Activated T-helper 1 cell treated with anti-CD3 and anti-CD28 coated beads, Interleukin-2, amount 50 U/mL, for 16 hours (primary cell): Measurements from ENCODE around the gene CFAP299.
"Not testable (repeated sequence)": the region's sequence is repeated elsewhere in the genome, so short reads cannot be mapped to it uniquely, and the experiment has no call there.

Experiments used
- DNase-seq, 2 donors: peaks; one replicate each; pipeline ENCODE4 v3.0.0-alpha.2; 2020; ENCODE audit warnings: low read depth in 1 of 2, low spot score in 1 of 2

Gene CFAP299

GRCh38 chr4:80705311-80705710 is 369.8 kb downstream of the CFAP299 start:
- no peak for DNase-seq

- no peak for DNase-seq
Measured at GRCh38 chr4:80709082-80709869, 373.7 kb downstream of the CFAP299 start.

- no peak for DNase-seq
Measured at GRCh38 chr4:80710748-80711451, 375.4 kb downstream of the CFAP299 start.

GRCh38 chr4:80711956-80712355 is 376.4 kb downstream of the CFAP299 start:
- DNase-seq = no peak

- no peak for DNase-seq
Measured at GRCh38 chr4:80713409-80713808, 377.9 kb downstream of the CFAP299 start.

- DNase-seq = no peak
Measured at GRCh38 chr4:80717204-80717603, 381.7 kb downstream of the CFAP299 start.

GRCh38 chr4:80726471-80726870 is 390.9 kb downstream of the CFAP299 start:
- no peak for DNase-seq

GRCh38 chr4:80730158-80730557 is 394.6 kb downstream of the CFAP299 start:
- DNase-seq = no peak

- DNase-seq = no peak
Measured at GRCh38 chr4:80731436-80731835, 395.9 kb downstream of the CFAP299 start.

- no peak for DNase-seq
Measured at GRCh38 chr4:80732010-80732409, 396.5 kb downstream of the CFAP299 start.

- no peak for DNase-seq
Measured at GRCh38 chr4:80740375-80740774, 404.8 kb downstream of the CFAP299 start.

GRCh38 chr4:80749558-80749957 is 414.0 kb downstream of the CFAP299 start:
- not testable (repeated sequence) for DNase-seq

- no peak for DNase-seq
Measured at GRCh38 chr4:80751200-80751599, 415.7 kb downstream of the CFAP299 start.

GRCh38 chr4:80767944-80768343 is 432.4 kb downstream of the CFAP299 start:
- no peak for DNase-seq

GRCh38 chr4:80776168-80776567 is 440.6 kb downstream of the CFAP299 start:
- no peak for DNase-seq

GRCh38 chr4:80781431-80781830 is 445.9 kb downstream of the CFAP299 start:
- DNase-seq = no peak

- no peak for DNase-seq
Measured at GRCh38 chr4:80787306-80787705, 451.8 kb downstream of the CFAP299 start.

GRCh38 chr4:80788798-80789197 is 453.3 kb downstream of the CFAP299 start:
- DNase-seq = no peak

GRCh38 chr4:80790152-80790551 is 454.6 kb downstream of the CFAP299 start:
- no peak for DNase-seq

- not testable (repeated sequence) for DNase-seq
Measured at GRCh38 chr4:80793660-80794059, 458.1 kb downstream of the CFAP299 start.

GRCh38 chr4:80798082-80798481 is 462.6 kb downstream of the CFAP299 start:
- no peak for DNase-seq

GRCh38 chr4:80800719-80801118 is 465.2 kb downstream of the CFAP299 start:
- not testable (repeated sequence) for DNase-seq

GRCh38 chr4:80803337-80803736 is 467.8 kb downstream of the CFAP299 start:
- no peak for DNase-seq
